ENCODE data around the gene CAMTA1.

The CAMTA1 gene

GRCh38 chr1:7664147-7664892 is 879.1 kb downstream of the CAMTA1 start:
- no peak for DNase-seq

- no peak for DNase-seq
Measured at GRCh38 chr1:7664893-7665250, 879.6 kb downstream of the CAMTA1 start.

- no peak for DNase-seq
Measured at GRCh38 chr1:7666249-7666648, 881.0 kb downstream of the CAMTA1 start.

- DNase-seq: no peak
Measured at GRCh38 chr1:7667159-7667558, 881.9 kb downstream of the CAMTA1 start.

GRCh38 chr1:7667625-7668218 is 882.5 kb downstream of the CAMTA1 start:
- no peak for DNase-seq

- no peak for DNase-seq
Measured at GRCh38 chr1:7669559-7670311, 884.5 kb downstream of the CAMTA1 start.

- DNase-seq: no peak
Measured at GRCh38 chr1:7670334-7671145, 885.3 kb downstream of the CAMTA1 start.

- no peak for DNase-seq
Measured at GRCh38 chr1:7671146-7671465, 885.9 kb downstream of the CAMTA1 start.

GRCh38 chr1:7671676-7672075 is 886.4 kb downstream of the CAMTA1 start:
- DNase-seq: no peak

GRCh38 chr1:7672864-7673263 is 887.6 kb downstream of the CAMTA1 start:
- DNase-seq: no peak

- no peak for DNase-seq
Measured at GRCh38 chr1:7674972-7675371, 889.7 kb downstream of the CAMTA1 start.

GRCh38 chr1:7675431-7676273 is 890.4 kb downstream of the CAMTA1 start:
- no peak for DNase-seq

GRCh38 chr1:7676274-7676945 is 891.2 kb downstream of the CAMTA1 start:
- DNase-seq: no peak

- no peak for DNase-seq
Measured at GRCh38 chr1:7677111-7677510, 891.9 kb downstream of the CAMTA1 start.

GRCh38 chr1:7677815-7678214 is 892.6 kb downstream of the CAMTA1 start:
- DNase-seq: no peak

GRCh38 chr1:7678491-7679158 is 893.4 kb downstream of the CAMTA1 start:
- DNase-seq: no peak

GRCh38 chr1:7679159-7679872 is 894.1 kb downstream of the CAMTA1 start:
- no peak for DNase-seq

GRCh38 chr1:7679873-7680206 is 894.6 kb downstream of the CAMTA1 start:
- DNase-seq: no peak

- DNase-seq: no peak
Measured at GRCh38 chr1:7680207-7680954, 895.1 kb downstream of the CAMTA1 start.

GRCh38 chr1:7680955-7681268 is 895.7 kb downstream of the CAMTA1 start:
- DNase-seq: no peak

Data from NCI-H187 treated with DMSO at 0.1 percent for 48 hours (cell line).